Measurements from ENCODE around the gene PVALEF. TPM values are rescaled to one million over a fixed set of nuclear protein-coding genes. Genes with fewer than 3 reads are reported as not detected.

Gene PVALEF
- total RNA-seq, 1 donor from 2014 or later, result not detected

DNA sequence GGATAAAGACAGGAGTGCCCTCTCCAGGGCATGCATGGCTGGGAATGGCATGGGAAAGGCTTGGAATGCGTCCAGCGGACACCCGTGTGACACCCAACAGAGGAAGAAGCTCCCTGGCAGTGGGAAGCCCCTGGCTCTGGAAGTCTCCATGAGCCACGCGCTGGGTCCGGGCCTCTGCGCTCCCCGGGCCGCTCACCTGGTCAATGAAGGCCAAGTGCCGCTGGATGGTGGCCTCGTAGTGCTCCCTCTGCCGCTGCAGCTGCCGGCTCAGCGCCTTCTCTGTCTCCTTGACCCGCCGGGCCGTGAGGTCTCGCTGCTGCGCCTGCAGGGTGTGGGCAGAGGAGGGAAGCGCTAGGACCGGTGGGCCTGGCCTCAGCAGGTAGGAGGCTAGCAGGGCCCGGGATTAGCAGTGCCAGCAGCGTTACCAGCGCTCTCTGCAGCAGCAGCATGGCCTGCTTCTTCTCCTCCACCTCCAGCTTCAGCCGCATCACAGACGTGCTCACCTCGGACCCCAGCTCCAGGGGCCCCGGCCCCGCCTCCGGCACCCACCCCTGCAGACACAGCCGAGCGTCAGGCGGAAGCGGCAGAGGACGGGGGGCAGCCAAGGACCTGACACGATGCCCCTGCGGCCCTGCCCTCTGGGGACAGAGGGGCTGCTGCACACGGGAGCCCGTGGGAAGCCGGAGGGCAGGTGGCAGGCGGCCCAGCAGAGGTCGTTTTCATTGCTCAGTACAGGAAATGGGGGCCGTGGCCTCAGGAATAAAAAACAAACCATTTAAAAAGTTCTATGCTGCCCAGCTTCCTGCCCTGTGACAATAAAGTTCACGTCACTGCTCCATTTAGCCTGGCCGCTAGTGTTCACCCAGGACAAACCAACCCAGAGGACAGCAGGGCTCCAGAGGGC, 31.4 kb downstream of the PVALEF start:
- H3K27ac Mint-ChIP-seq, result no peak overlapping the region
- no peaks in the 10 kb centered on the region for H3K27me3 Mint-ChIP-seq
- no peak for DNase-seq (ENCODE audit: low spot score, unreplicated experiment)
- no peak overlapping the region for H3K4me3 Mint-ChIP-seq (ENCODE audit: low read depth)
- no peaks in the 10 kb centered on the region for H3K9me3 Mint-ChIP-seq (ENCODE audit: low read depth)
- TF ChIP-seq, protein P1, sequence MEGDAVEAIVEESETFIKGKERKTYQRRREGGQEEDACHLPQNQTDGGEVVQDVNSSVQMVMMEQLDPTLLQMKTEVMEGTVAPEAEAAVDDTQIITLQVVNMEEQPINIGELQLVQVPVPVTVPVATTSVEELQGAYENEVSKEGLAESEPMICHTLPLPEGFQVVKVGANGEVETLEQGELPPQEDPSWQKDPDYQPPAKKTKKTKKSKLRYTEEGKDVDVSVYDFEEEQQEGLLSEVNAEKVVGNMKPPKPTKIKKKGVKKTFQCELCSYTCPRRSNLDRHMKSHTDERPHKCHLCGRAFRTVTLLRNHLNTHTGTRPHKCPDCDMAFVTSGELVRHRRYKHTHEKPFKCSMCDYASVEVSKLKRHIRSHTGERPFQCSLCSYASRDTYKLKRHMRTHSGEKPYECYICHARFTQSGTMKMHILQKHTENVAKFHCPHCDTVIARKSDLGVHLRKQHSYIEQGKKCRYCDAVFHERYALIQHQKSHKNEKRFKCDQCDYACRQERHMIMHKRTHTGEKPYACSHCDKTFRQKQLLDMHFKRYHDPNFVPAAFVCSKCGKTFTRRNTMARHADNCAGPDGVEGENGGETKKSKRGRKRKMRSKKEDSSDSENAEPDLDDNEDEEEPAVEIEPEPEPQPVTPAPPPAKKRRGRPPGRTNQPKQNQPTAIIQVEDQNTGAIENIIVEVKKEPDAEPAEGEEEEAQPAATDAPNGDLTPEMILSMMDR (IDR thresholded peaks at IDR 0.05; ENCODE audit: unreplicated experiment), result no peak
- H3K36me3 Mint-ChIP-seq (ENCODE audit: insufficient read depth), result peaks cover 2% of the 10 kb centered on the region
- H3K4me1 Mint-ChIP-seq (ENCODE audit: low read depth), result no peaks in the 10 kb centered on the region

DNA sequence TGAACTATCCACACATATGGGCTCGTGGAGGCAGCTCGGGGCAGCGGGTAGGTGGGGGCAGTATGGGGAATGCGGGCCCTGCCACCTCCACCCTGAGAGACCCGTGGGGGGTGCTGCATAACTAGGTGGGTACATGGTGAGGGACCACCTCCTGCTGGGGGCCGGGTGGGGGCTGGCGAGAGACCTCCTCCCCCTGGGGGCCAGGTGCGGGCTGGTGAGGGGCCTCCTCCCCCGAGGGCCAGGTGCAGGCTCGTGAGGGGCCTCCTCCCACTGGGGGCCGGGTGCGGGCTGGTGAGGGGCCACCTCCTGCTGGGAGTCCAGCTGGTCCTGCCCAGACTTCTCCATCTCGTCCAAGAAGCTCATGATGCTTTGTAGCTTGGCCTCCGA, 32.1 kb downstream of the PVALEF start:
- TF ChIP-seq, protein P1 (IDR thresholded peaks at IDR 0.05; ENCODE audit: unreplicated experiment), result no peak
- Mint-ChIP-seq H3K9me3 (ENCODE audit: low read depth) (no peaks in the 10 kb centered on the region), H3K36me3 (ENCODE audit: insufficient read depth) (peaks cover 2% of the 10 kb centered on the region), H3K27me3 (no peaks in the 10 kb centered on the region), H3K4me3 (ENCODE audit: low read depth) (no peak overlapping the region), H3K4me1 (ENCODE audit: low read depth) (no peaks in the 10 kb centered on the region), H3K27ac (no peak overlapping the region)
- DNase-seq (ENCODE audit: low spot score, unreplicated experiment), result no peak

DNA sequence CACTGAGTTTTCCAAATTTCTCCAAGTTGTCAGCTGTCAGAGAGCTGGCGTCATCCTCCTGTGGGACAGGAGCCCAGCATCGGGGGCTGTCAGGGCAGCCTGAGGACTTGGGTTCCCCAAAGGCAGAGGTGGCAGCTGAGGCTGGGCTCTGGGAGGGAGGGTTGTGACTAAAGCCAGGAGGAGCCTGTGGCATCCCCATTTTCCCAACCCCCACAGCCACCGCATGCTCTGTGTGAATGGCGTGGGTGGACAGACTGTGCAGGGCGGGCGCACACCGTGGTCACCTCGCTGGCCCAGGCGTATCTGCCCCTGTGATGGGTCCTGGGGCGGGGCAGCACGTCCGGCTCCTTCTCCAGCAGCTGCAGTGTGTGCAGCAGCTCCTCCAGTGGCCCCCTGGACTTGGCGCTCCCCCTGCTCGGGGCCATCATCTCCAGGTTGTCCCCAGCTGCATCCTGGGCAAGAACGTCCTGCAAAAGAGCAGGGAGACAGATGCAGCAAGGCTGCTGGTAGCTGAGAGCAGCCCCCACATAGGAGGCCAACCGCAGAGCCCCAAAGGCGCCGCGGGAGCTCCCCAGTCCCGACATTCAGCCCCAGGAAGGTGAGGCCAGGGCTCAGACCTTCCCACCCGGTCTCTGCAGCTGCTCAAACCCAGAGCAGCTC, 32.7 kb downstream of the PVALEF start:
- Mint-ChIP-seq H3K4me3 (ENCODE audit: low read depth) (no peak overlapping the region), H3K27ac (no peak overlapping the region)

DNA sequence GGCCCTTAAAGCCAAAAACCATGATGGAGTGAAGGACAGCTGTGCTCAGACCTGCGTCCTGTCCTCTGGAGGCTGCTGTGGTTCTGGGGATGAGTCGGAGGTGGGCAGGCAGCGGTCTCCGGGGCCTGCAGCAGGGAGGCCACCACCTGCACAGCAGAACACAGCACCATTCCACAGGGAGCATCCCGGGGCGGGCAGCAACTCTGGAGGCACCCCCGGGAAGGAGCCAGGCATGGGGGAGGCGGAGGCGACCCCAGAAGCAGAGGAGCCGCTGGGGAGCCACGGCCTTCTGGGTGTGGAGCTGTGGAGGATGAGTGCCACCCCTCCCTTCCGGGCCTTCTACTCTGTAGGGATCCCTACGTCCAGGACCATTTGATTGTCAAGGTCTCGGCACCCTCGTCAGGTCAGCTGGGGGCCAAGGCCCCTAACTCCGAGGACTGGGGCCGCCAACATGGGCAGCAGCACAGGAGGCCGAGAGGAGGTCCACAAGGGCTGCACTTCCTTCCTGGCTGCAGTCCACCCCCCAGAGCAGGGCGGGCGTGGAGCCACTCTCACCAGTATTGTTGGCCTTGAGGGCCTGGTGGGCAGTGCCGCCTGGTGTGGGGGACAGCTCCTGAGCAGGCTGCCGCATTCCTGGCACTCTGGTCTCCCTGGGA, 33.6 kb downstream of the PVALEF start:
- no peak overlapping the region for H3K27ac Mint-ChIP-seq

More for the DNA sequence above, 32.7 kb downstream of the PVALEF start:
- Mint-ChIP-seq H3K4me1 (ENCODE audit: low read depth) (no peaks in the 10 kb centered on the region), H3K9me3 (ENCODE audit: low read depth) (no peaks in the 10 kb centered on the region), H3K27me3 (no peaks in the 10 kb centered on the region), H3K36me3 (ENCODE audit: insufficient read depth) (peaks cover 2% of the 10 kb centered on the region)
- DNase-seq (ENCODE audit: low spot score, unreplicated experiment), result no peak
- TF ChIP-seq, protein P1 (IDR thresholded peaks at IDR 0.05; ENCODE audit: unreplicated experiment), result no peak

DNA sequence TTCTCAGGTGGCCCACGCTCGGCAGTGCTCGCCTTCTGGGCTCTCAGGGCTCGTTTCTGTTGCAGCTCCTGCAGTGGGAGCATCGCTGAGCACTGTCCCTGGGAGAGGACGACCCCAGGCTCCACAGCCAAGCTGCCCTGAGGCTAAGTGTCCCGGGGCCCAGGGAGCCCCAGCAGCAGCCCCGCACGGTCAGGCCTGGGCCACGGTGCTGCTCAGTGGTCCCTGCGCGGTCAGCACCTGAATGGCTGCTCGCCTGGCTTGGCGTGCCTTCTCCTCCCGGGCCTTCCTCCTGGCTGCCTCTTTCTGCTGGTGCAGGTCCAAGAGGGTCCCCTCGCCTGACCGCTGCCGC, 34.1 kb downstream of the PVALEF start:
- no peak for DNase-seq (ENCODE audit: low spot score, unreplicated experiment)
- Mint-ChIP-seq H3K27me3 (no peaks in the 10 kb centered on the region), H3K27ac (no peak overlapping the region), H3K9me3 (ENCODE audit: low read depth) (no peaks in the 10 kb centered on the region), H3K4me1 (ENCODE audit: low read depth) (no peaks in the 10 kb centered on the region), H3K36me3 (ENCODE audit: insufficient read depth) (peaks cover 2% of the 10 kb centered on the region), H3K4me3 (ENCODE audit: low read depth) (no peak overlapping the region)
- TF ChIP-seq, protein P1 (IDR thresholded peaks at IDR 0.05; ENCODE audit: unreplicated experiment), result no peak

More for the DNA sequence above, 33.6 kb downstream of the PVALEF start:
- no peaks in the 10 kb centered on the region for H3K9me3 Mint-ChIP-seq (ENCODE audit: low read depth)
- TF ChIP-seq, protein P1 (IDR thresholded peaks at IDR 0.05; ENCODE audit: unreplicated experiment), result no peak
- H3K27me3 Mint-ChIP-seq, result no peaks in the 10 kb centered on the region
- H3K4me1 Mint-ChIP-seq (ENCODE audit: low read depth), result no peaks in the 10 kb centered on the region
- no peak for DNase-seq (ENCODE audit: low spot score, unreplicated experiment)
- H3K4me3 Mint-ChIP-seq (ENCODE audit: low read depth), result no peak overlapping the region
- peaks cover 2% of the 10 kb centered on the region for H3K36me3 Mint-ChIP-seq (ENCODE audit: insufficient read depth)
